Measurements from ENCODE around the gene SHH.

The SHH gene

DNA sequence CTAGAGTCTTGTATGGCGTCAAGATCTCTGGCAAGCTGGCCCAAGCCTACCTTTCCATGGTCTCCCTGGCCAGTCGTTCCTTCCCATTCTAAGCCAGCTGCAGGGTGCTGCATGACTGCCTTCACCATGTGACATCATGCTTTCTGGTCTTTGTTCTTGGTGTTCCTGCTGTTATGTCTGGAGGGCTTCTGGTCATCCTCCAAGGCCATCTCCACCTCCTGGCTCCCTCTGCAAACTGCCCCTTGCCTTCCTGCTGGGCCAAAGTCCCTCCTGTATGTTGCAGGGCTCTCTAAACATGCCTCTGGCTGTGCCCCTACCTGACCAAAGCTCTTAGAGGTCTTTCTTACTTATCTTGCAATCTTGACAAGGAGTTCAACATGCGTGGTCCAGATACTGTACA lies 44.4 kb upstream of the SHH start:
- in situ Hi-C loops (cut with HindIII; ENCODE audit: low sequenced_read_pairs), result no loop called here
- H3K4me3 ChIP-seq (ENCODE audit: low read depth, low read length), result no peak overlapping the region
- TF ChIP-seq, protein P1, sequence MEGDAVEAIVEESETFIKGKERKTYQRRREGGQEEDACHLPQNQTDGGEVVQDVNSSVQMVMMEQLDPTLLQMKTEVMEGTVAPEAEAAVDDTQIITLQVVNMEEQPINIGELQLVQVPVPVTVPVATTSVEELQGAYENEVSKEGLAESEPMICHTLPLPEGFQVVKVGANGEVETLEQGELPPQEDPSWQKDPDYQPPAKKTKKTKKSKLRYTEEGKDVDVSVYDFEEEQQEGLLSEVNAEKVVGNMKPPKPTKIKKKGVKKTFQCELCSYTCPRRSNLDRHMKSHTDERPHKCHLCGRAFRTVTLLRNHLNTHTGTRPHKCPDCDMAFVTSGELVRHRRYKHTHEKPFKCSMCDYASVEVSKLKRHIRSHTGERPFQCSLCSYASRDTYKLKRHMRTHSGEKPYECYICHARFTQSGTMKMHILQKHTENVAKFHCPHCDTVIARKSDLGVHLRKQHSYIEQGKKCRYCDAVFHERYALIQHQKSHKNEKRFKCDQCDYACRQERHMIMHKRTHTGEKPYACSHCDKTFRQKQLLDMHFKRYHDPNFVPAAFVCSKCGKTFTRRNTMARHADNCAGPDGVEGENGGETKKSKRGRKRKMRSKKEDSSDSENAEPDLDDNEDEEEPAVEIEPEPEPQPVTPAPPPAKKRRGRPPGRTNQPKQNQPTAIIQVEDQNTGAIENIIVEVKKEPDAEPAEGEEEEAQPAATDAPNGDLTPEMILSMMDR (IDR thresholded peaks at IDR 0.05; ENCODE audit: low read depth, low read length, missing control alignments), result no peak
- DNase-seq (ENCODE audit: low read depth), result no peak

DNA sequence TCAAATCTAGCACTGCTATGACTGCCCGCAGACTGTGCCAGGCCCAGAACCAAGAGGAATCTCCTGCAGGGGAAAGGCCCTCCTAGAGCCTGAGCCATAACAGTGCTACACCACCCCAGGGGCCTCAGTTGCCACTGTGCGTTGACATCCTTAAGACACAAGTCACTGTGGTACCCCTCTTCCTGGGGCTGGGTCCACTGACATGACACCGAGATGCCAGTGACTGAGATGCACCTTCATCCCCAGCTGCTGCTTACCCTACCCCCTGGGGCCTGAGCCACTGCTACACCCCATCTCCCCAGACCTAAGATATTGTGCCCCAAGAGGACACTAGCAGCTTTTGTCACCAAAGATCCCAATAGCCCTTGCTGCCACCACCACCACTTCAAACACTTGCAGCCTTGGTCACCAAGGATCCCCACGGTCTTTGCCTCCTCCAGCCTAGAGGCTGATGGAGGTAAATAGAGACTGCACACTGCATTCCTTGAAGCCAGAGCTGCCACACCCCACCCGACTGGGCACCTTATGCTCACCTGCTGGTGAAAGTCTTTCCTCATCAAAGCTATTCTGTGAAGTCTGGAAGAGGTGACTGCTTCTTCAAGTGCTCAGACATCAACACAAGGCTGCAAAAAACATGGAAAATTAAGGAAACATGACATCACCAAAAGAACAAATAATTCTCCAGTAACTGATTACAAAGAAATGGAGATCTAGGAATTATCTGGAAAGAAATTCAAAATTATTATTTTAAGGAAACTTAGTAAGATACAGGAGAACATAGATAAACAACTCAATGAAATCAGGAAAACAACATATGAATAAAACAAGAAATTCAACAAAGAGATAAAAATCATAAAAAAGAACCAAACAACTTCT lies 40.4 kb upstream of the SHH start:
- TF ChIP-seq, protein P1 (IDR thresholded peaks at IDR 0.05; ENCODE audit: low read depth, low read length, missing control alignments), result no peak
- no peak for DNase-seq (ENCODE audit: low read depth)
- in situ Hi-C loops (cut with HindIII; ENCODE audit: low sequenced_read_pairs), result no loop called here
- H3K4me3 ChIP-seq (ENCODE audit: low read depth, low read length), result no peak overlapping the region

DNA sequence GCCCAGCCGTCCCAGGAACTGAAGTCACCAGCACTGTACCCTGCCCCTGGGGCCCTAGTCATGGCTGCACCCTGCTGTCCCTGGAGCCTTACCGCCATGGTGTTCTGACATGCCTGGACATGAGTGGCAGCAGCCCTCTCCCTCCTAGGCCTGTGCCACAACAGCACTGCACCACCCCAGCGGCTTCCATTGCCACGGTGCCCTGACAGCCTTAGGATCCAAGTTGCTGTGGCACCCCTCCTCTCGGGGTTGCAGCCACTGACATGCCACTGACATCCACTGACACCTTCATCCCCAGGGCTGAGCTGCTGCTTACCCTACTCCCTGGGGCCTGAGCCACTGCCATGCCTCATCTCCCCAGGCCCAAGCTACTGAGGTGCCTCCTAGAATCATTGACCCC lies 39.6 kb upstream of the SHH start:
- in situ Hi-C loops (cut with HindIII; ENCODE audit: low sequenced_read_pairs), result no loop called here
- DNase-seq (ENCODE audit: low read depth), result no peak
- TF ChIP-seq, protein P1 (IDR thresholded peaks at IDR 0.05; ENCODE audit: low read depth, low read length, missing control alignments), result no peak
- no peak overlapping the region for H3K4me3 ChIP-seq (ENCODE audit: low read depth, low read length)

DNA sequence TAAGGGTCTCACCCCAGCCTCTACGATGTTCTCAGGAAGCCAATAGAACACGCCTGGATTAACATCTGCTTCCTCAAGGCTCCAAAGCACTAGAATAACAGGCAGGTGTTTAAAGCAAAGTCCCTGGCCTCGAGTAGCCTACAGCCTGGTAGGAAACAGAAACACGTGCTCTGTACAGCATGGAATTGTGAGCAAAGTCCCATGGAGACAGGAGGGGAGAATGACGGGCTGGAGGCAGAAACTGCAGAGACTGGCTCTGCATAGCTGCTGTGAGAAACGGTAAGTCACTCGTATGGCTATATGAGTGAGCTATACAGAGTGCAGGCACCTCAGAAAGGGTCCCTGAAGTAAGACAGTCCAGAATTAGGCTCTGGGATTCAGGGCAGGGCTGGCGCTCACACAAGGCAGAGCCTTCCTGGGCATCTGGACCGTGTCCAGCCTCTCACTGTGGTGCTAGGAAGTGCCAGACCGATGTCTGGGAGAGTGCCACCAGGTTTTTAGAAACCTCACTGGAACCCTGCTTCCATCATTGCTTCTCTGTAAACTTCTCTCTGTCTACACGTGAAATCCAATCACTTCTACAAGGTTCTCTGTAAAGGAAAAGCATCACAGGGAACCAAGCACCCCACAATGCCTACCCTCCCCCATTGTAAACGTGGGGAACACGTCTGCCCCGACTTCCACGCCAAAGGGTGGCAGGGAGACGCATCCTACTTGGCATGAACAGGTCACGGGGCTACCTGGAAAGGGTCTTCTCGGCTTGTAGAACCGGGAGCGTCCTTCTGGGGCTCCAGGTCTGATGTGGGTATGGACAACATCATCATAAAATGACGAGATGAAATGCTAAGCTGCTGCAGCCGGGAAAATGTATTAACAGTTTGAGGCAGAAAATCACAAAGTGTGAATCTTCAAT lies 38.8 kb upstream of the SHH start:
- DNase-seq (ENCODE audit: low read depth), result no peak
- TF ChIP-seq, protein P1 (IDR thresholded peaks at IDR 0.05; ENCODE audit: low read depth, low read length, missing control alignments), result no peak
- no peak overlapping the region for H3K4me3 ChIP-seq (ENCODE audit: low read depth, low read length)
- in situ Hi-C loops (cut with HindIII; ENCODE audit: low sequenced_read_pairs), result no loop called here

DNA sequence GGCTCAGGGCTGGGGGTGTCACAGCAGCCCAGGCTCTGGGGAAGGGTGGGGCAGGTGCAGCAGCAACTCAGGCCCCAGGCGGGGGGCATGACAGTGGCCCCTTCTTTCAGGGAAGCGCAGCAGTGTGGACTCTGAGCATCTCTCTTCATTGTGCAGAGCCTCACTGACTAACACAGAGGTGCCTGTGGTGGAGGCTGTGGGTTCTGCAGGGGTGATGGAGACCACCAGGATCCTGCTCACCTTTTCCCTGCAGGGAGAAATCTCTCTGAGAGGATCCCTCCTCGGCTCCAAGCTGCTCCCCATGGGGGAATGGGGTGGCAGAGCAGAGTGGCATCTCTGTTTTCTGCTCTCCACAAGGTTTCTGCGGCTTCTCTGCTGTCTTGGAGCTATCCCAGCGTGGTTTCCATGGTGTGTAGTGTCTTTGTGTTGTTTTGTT lies 37.8 kb upstream of the SHH start:
- no peak for DNase-seq (ENCODE audit: low read depth)
- H3K4me3 ChIP-seq (ENCODE audit: low read depth, low read length), result no peak overlapping the region
- TF ChIP-seq, protein P1 (IDR thresholded peaks at IDR 0.05; ENCODE audit: low read depth, low read length, missing control alignments), result no peak
- in situ Hi-C loops (cut with HindIII; ENCODE audit: low sequenced_read_pairs), result no loop called here

Measured in astrocyte of the cerebellum (primary cell).